GM19240 (cell line): Measurements from ENCODE around the gene GNB1L.

ENCODE experiments used
- DNase-seq: peaks from one replicate; pipeline ENCODE4 v3.0.0; 2011; ENCODE audit warnings: low spot score; ENCODE audit not compliant: insufficient read length

Gene GNB1L

DNA sequence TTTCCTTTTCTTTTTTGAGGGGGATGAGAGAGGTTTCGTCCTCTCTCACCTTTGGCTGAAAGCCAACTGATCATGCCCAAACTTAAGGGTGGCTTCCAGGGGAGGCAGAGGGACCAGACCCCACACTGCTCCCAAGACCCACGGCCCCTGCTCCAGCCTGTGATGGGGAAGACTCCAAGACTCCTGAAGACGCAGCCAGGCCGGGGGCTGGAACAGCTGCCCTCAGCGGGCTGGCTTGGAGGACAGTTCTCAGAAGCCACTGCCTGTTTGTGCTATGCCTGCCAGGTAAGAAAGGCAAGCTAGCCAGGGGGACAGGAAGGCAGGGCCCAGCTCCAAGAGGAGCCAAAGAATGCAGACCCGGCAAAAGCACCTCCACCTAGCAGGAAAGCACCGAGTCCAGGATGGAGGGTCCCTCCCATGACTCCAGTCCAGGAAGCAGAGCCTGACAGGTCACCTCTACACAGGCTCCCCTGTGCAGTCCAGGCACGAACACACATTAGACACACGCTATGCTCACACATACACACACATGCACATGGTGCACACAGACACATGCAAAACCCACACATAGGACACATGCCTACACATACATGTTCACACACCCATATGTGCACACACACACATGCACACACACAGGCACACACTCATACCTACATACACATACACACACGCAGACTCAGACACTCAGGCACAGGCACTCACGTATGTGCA lies 31.3 kb downstream of the GNB1L start:
- DNase-seq: no peak

DNA sequence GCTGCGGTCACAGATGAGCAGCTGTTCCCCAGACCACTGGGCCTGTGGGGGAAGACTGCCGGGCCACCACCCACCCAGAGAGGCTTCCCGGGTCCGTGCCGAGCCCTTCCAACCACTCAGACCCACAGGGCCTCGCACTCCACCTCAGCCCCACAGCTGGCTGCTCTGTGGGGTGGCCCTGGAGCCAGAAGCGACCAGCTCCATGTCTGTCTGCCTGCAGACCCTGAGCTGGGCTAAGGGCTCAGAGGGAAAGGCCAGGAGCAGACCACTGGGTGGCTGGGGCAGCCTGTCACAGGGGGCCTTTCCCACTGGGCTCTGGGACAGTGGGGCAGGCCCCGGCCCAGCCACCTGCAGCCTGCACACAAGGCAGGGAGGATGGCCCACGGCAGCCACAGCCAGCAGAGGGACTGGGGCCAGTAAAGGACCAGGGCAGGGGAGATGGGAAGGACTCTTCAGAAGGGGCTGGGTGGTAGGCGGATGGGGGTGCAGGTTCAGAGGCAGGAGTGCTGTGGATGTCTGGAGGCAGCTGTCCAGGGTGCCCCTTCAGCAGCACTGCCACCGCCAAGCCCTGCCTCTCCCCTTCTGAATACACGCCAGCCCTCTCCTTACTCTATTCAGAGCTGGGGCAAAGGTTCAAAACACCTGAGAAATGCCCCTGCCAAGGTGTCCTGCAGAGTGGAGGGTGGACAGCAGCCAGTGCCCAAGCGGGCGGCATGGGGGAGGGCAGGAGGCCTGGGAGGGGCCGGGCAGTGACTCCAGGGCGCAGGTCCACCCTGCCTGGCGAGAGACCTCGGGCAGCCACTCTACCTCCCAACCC lies 32.2 kb downstream of the GNB1L start:
- DNase-seq: no peak

DNA sequence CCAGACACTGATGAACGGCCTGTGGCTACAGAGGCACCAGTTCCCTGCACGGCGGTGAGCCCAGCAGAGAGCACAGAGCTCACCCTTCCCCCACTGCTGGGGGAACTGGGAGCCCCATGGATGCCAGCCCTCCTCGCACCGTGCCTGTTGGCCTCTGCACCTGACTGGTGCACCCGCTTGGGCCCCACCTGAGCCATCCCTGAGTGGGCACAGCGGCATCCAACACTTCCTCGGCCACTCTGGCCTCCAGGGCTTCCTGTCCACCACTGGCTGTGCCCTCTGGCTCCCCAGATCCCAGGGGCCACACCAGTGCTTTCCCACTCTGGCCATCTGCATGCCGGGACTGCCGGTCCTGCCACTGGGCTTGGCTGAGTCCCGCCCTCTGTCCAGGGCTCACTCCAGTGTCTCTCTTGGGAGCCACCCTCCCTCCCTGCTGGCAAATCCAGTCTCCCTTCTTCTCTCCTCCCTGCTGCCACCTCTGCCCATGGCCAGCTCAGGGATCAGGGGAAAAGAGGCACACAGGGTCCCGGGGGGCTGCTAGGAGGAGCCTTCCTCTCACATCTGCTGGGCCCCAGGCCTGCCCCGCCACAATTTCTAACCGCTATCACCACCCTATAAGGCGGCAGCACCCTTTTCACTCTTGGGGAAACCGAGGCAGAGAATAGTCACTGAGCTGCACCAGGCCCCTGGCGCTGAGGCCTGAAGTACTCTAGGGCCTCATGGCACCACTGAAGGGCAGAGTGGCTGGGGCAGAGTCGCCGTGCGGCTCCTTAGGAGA lies 33.0 kb downstream of the GNB1L start:
- DNase-seq: no peak

DNA sequence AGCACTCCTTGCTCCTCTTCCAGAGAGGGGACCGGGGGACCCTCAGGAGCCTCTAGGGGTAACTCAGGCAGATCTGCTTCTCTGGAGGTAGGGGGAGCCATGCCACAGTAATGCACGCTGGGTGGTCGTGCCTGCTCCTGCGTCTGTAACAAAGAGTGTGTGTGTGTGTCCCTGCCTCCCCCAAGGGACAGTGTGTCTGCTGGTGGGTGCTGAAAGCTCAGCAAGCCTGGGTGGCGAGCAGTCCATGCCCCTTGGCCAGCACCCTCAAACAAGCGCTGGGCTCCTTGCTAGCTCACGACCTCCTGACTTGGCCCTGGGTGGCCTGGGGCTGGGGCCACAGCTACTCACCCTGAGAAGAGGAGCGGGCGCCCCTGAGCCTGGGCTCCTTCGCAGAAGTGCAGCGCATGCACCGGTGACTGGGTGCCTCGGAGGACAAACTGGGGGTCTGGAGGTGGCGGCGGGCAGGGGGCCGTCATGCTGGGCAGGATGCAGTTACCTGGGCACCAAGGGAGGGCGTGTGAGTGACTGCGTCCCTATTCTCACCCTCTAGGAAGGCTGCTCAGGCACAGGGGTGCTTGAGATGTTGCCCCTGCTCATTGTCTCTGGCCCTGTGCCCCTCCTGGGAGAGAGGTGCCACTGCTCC lies 33.7 kb downstream of the GNB1L start:
- no peak for DNase-seq

DNA sequence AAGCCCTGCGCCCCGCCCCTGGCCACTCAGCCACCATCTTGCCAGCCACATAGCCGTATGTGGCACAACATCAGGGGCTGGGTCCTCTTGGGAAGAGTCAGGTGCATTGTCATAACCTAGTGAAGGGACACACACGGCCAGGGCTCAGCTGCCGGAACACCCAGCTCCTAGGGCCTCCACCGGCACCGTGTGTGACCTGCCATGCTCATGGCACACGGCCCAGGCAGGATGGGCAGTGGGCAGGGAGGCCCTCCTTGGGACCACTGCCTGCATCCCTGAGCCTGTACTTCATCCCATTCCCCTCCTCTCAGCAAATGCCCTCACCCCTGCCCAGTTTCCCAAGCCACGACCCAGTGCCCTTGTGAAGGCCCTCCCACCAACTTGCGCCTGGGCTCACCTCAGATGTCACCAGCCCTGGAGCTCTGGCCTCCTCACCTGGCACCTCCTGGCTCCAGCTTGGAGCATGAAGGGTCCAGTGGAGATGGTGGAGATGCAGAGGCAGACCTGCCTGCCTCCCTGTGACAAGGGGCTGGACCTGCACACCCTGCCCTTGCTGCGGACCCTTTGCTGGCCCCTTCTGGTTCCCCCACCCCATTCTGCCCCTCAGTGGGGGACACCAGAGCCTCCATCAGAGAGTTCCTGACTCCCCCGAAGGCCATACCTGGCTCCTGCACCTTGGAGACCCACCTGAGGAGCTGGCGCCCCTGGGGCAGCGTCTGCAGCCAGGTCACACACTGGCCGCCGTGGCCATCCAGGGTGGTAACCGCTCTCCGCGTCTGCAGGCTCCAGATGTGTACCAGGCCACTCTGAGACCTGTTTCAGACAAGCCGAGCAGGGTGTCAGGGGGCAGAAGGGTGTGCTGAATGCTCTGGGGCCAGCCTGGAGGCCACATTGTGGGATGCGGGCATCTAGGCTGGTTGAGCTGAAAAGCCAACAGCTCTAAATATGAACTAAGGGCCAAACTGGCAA lies 34.5 kb downstream of the GNB1L start:
- DNase-seq: no peak

DNA sequence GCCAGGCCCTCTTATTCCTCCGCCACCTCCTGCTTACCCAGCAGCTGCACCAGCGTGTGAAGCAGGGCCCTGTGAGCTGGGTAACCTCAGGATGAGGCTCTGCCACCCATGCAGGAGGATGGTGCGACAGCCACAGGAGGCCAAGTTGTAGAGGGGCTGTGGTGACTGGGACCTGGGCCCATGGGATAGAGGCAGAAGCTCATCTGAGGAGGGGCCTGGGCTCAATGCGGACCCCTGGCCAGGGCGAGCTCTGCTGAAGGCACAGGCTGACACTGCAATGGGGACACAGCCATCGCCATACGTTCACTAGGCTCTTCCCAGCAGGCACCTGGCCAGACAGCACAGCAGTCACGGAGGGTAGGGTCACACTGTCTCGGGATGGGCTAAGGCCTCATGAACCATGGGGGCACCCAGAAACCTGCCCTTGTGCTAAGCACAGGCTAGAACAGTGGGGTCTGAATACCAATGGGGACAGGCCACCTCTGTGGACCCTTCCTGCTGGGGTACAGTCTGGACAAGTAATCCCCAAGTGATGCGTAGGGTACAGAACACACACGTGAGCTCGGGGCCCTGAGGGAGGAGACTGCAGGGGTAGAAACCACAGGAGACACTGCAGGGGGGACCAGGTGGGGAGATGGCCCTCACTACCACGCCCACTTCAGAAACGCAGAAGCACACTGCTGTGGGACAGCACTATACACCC lies 35.3 kb downstream of the GNB1L start:
- no peak for DNase-seq

DNA sequence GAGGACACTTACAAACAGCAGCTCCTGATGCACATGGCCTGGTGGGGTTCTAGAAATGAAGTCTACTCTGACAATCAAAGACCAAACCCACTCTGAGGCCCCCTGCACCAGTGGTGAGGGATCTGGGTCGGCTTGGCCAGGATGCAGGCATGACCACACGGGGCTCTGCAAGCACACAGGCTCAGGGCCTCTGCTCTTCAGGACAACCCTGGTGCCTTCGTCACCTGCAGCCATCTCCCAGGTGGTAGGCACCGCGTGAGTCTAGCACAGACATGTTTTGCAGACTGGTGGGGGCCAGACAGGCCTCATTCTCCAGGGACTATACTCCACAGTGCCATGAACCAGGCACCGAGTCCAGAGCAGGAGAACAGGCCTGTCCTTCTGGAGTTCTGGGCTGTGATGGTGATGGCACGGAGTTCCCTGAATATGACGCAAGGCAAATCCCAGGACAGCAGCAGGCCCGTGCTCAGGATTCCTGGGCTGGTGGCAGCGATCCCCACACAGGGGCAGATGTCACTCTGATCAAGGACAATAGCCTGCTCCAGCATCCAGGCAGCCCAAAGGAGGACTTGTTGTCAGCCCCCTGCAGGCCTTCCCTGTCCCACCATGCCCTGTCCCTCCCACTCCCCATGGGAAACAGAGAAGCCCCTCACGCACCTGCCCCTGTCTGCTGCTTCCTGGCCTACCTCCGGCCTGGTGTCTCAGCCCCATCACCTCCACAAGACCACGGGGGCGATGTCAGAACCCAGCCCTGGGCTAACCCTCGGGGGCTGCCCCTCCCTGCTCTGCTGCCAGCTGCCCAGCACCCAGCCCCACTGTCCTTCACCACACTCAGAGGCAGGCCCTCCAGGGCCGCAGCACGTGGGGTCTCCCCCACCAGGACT lies 36.1 kb downstream of the GNB1L start:
- DNase-seq: no peak

DNA sequence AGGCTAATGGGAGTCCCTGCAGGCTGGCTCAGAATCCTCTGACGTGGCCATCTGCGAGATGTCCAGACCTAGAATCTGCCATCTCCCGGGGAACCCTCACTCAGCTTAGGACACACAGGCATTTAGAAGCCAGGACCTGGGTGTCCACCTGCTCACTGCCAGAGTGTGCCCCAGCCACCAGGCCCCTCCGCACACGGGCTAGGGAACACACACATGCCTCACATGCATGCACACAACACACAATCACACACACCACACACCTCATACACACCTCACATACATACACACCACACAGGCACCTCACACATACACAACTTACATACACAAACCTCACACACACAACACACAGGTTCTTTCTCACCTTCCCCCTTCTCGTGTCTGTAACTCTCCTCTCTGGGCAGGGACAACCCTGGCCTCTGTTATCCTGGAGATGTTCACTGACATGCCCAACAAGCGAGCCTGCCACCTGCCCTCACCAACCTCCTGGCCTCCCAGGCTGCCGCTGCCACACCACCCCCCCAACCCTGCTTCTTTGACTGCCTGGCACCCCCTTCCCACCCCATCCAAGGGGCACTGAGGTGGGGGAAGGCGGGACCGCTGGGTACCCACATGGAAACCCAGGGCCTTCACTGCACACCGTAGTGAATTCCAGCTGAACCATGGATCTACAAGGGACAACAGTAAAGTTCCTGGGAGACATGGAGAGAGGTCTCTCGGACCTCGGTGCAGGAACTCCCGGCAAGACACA lies 38.1 kb downstream of the GNB1L start:
- DNase-seq: no peak

DNA sequence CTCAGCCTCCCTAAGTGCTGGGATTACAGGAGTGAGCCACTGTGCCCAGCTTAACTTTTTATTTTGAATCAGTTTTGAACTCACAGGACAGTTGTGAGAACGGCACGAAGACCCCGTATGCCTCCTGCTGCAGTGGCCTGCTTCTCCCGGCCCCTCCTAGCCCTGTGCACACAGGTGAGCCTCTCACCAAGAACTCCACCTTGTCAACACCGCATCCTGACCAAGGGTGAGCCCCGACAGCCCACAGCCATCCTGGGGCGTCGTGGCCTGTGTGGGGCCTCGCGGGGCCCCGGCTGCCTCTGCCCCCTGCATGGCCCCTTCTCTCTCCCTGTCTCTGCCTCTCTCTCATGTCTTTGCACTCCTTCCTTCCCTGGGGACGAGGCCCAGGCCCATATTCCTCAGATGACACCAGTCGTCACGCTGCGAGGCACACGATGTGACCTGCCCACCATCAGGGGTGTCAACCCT lies 38.8 kb downstream of the GNB1L start:
- no peak for DNase-seq

DNA sequence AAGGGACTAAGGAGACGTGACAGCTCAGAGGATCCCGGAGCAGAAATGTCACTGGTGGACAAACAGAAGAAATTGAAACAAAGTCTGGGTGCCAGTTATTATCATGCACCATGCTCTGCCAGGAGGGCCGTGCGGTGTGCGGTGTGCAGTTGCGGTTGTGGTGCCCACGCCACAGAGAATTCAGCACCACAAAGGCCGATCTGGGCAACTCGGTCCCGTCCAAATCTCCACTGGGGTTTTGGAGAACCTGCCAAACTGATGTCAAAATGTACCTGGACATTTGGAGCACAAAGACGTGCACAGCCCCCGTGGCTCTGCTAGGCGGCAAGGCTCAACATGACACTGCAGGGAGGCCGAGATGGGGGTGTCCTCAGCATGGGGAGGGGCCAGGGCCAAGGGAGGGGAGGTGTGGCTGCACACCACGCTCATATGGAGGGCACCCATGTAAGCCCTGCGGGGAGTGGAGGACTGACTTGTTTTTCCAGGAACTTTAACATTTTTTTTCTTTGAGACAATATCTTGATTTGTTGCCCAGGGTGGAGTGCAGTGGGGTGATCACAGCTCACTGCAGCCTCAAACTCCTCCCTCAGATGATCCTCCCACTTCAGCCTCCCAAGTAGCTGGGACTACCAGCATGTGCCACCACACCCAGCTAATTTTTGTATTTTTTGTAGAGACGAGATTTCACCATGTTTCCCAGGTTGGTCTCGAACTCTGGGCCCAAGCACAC lies 39.4 kb downstream of the GNB1L start:
- DNase-seq: no peak

DNA sequence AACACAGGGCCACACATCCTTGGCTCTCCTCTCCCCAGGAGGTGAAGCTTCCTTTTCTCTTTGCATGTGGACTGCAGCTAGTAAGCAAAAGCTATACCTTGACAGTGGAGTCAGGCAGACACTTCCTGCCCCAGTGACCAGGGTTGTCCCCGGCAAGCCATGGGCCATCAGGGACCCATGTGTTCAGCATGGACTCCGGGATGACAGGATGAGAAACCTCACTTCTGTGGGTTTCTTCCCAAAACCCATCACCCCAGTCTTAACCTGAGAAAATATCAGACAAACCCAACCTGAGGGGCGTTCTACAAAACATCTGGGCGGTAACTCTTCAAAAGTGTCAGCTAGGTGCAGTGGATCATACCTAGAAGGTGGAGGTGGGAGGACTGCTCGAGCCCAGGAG lies 40.2 kb downstream of the GNB1L start:
- no peak for DNase-seq

DNA sequence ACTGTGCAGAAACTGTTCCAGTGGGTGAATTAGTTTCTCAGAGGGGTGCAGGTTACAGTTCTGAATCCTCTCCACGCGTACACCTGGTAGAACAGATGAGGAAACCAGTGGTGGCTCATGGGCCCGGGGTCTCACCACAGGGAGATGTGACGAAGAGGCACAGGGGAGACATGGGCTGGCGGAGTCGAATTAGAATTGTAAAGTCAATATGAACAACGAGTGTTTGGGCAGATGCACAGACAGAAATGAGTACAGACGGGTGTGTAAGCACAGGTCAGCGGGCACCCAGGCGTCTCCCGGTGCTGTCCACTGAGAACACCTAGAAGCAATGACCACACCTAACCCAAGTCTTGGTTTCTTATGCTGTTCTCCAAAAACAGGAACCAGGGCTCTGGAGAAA lies 41.8 kb downstream of the GNB1L start:
- no peak for DNase-seq

DNA sequence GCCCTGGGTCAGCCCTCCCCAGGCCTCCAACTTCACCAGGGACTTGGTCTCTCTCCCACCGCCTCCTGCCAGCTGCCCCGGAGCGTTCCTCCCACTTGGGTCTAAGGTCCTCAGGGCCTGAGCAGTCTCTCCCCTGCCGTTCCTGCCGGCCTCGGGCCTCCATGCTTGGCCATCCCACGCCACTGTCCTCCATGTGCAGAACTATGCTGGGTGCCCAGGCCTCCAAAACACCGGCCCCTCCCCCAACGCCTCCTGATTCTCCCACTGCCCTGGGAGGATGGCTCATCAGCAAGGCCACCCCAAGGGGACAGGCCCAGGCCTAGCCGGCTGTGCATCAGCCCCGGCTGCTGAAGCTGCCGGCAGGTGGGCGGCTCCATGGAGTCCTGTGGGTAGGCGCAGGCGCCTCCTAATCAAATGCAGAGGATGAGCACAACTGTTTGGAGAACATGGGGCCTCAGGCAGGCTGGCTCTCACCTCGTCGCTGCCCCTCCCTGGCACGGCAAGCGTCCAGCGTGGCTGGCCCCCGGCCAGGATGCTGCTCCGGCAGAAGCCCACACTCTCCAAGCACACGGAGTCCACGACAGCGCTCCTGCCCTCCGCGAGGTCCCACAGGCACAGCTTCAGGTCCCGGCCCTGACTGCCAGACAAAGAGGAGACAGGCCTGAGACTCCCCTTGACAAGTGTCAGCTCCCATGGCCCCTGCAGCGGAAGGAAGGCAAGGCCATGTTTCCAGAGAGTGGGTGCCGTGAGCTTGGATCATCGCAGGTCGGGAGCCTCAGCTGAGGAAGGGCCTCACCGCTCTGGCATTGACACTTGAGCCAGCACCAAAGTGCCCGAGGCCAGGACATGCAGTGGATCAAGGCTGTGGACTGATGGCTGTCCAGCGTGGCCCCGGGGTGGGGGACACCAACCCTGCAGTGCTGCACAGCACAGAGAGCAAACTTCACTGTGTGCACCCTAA lies 42.6 kb downstream of the GNB1L start:
- DNase-seq: no peak

DNA sequence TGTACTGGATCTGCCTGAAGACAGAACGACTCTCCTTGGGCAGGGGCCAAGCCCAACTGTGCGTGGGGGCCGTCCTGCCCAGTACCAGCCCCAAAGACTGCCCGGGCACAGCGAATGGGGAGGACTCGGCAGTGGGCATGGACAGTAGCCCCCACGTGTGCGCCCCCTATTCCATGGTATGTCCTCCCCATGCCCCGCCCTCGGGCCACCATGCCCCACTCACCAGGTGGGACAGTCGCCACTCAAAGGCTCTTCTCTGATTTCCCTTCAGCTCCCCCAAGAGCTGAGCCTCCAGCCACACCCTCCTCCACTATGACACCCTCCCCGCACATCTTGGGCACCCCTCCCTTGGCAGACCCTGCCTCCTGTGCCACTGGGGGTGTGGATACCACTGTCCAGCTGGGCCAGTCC lies 43.5 kb downstream of the GNB1L start:
- DNase-seq: no peak

DNA sequence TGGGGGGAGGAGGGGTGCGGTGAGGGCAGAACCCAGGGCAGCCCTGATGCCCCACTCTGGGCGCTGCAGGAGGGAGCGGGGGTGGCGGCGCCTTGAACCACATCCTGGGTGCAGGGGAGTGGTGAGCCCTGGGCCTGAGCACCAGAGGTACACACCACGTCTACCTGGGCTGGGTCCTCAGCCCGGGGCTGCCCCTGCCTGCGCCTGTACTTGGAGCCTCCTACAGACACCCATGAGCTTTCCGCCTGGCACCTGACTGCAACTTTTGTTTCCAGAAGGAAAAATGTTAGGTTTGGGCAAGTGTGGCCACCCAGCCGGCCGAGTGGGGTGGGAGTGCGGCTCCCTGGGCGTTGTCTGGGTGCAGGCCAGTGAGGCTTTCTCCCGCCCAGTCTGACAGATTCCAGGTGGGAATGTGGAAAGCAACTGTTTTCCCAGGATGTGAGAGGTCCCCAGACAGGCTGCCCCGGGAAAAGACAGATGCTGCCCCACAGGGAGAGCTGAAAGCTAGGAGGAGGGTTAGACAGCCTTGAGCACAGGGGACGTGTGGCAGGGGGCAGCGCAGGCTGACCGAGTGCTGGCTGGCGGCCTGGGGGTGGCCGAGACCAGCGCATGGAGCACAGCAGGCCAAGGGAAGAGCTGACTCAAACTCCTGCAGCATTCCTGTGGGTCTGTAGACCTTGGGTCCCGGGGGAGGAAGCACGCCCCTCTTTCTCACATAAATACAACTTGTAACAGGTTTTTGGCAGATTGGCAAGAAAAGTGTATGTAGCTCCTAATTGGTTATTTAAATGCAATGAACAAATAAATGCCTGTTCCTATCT lies 44.1 kb downstream of the GNB1L start:
- no peak for DNase-seq
